GM12878 (cell line): ENCODE measurements around the gene ROR2. TPM values are rescaled to one million over a fixed set of nuclear protein-coding genes. Genes with fewer than 3 reads are reported as not detected.

Experiments
- ATAC-seq: fragments of 200-7000 bp; cut with Tn5 transposase; 3 replicates; pipeline ENCODE4 v1.9.1; 2020; ENCODE audit warnings: mild to moderate bottlenecking, moderate library complexity
- BruUV-seq: library from RNA; stranded (reverse); fragments of 400-500 nt; replicated peaks from 2 replicates; lab custom pipeline; 2021; lab: Mats Ljungman, UMichigan
- CTCF ChIA-PET: fragments of 300-600 bp; sonication (Branson Sonifier 250); formaldehyde crosslinking; extraction: SDS; loops from one replicate; lab custom pipeline; 2021; ENCODE audit warnings: inconsistent platforms; lab: Yijun Ruan, JAX
- POLR2A ChIA-PET: fragments of 350-600 bp; formaldehyde crosslinking; extraction: SDS; loops from one replicate; lab custom pipeline; 2021; ENCODE audit warnings: inconsistent platforms; lab: Charles Lee
- RAD21 ChIA-PET: fragments of 300-600 bp; sonication (Branson Sonifier 250); formaldehyde crosslinking; loops from one replicate; lab custom pipeline; 2023; ENCODE audit warnings: antibody characterized with exemption; ENCODE audit not compliant: unreplicated experiment; lab: Charles Lee
- SMC1A ChIA-PET: fragments of 300-600 bp; sonication (Branson Sonifier 250); formaldehyde crosslinking; loops from one replicate; lab custom pipeline; 2023; ENCODE audit not compliant: unreplicated experiment, uncharacterized antibody; lab: Charles Lee
- DNase-seq: peaks from one replicate; pipeline ENCODE4 v3.0.0-alpha.2; 2011; ENCODE audit warnings: low read depth, low spot score
- FAIRE-seq: peaks from 3 replicates; lab custom pipeline; 2011; peaks lifted over from hg19 to GRCh38; lab: Jason Lieb, UNC
- H2AFZ ChIP-seq: 2 replicates; pipeline ENCODE4 v1.6.0; 2011; ENCODE audit warnings: low read depth, low read length, control low read depth; ENCODE audit not compliant: control insufficient read depth
- H3K27ac ChIP-seq: 2 replicates; pipeline ENCODE4 v1.5.1; 2011; ENCODE audit warnings: control low read depth; ENCODE audit not compliant: control insufficient read depth, insufficient read depth
- H3K27me3 ChIP-seq, 2 experiments: replicated peaks in 1 of 2; 2 replicates each; pipeline versions ENCODE4 v1.6.0 to v1.6.1; 2011; ENCODE audit warnings: low read length in 1 of 2; ENCODE audit not compliant: control insufficient read depth in 2 of 2, insufficient read depth in 2 of 2
- H3K36me3 ChIP-seq, 2 experiments: 2 replicates each; pipeline ENCODE4 v1.5.1; 2011; ENCODE audit warnings: low read length in 1 of 2; ENCODE audit not compliant: control insufficient read depth in 2 of 2, insufficient read depth in 2 of 2
- H3K4me1 ChIP-seq: 2 replicates; pipeline ENCODE4 v1.6.1; 2011; ENCODE audit warnings: mild to moderate bottlenecking, low read length, moderate library complexity, mixed read lengths; ENCODE audit not compliant: control insufficient read depth, insufficient read depth
- H3K4me2 ChIP-seq: 2 replicates; pipeline ENCODE4 v1.6.0; 2011; ENCODE audit warnings: control low read depth; ENCODE audit not compliant: control insufficient read depth, insufficient read depth
- H3K4me3 ChIP-seq: fragments of 200-600 bp; sonication (generic); 2 replicates; pipeline ENCODE4 v1.5.1; 2016
- H3K79me2 ChIP-seq: 2 replicates; pipeline ENCODE4 v1.6.0; 2011; ENCODE audit warnings: low read length; ENCODE audit not compliant: control insufficient read depth, insufficient read depth
- H3K9ac ChIP-seq: 2 replicates; pipeline ENCODE4 v1.8.0; 2011; ENCODE audit warnings: low read length, control low read depth, mixed read lengths; ENCODE audit not compliant: control insufficient read depth, insufficient read depth
- H3K9me3 ChIP-seq: replicated peaks from 3 replicates; pipeline ENCODE4 v1.5.1; 2011; ENCODE audit warnings: mild to moderate bottlenecking, low read length; ENCODE audit not compliant: control insufficient read depth, insufficient read depth
- H4K20me1 ChIP-seq: 2 replicates; pipeline ENCODE4 v1.6.0; 2011; ENCODE audit not compliant: control insufficient read depth, insufficient read depth
- SREBF2 ChIP-seq: IDR thresholded peaks from 2 replicates; pipeline ENCODE4 v1.6.1; 2012; ENCODE audit warnings: mild to moderate bottlenecking, low read length
- ZBTB4 ChIP-seq: fragments of 450-650 bp; formaldehyde crosslinking; IDR thresholded peaks from 2 replicates; pipeline ENCODE4 v1.4.0; 2022; ENCODE audit warnings: mild to moderate bottlenecking, moderate library complexity
- ZBTB40 ChIP-seq: fragments of 450-650 bp; IDR thresholded peaks from 2 replicates; pipeline ENCODE4 v1.6.1; 2016; ENCODE audit warnings: mild to moderate bottlenecking, moderate library complexity, borderline replicate concordance
- ZNF24 ChIP-seq: fragments of 450-650 bp; IDR thresholded peaks from 2 replicates; pipeline ENCODE4 v1.6.1; 2017; ENCODE audit warnings: antibody characterized with exemption, mild to moderate bottlenecking
- WGBS: methylation state at CpG from one replicate; pipeline ENCODE4 v1.1.6; 2016; ENCODE audit warnings: low lambda C conversion rate; ENCODE audit not compliant: insufficient replicate concordance, insufficient coverage; ENCODE audit errors: missing lambda C conversion rate; 5-methylcytosine and 5-hydroxymethylcytosine counted together
- in situ Hi-C: fragments of 300-500 bp; cut with MboI; formaldehyde crosslinking; loops from 9 replicates; pipeline ENCODE4 v1.14.3; 2018; ENCODE audit warnings: mixed read lengths
- intact Hi-C: fragments of 100-400 bp; cut with micrococcal nuclease; formaldehyde crosslinking; loops from one replicate; pipeline ENCODE4 v1.14.2; 2022; ENCODE audit not compliant: unreplicated experiment
- polyA plus RNA-seq, 11 experiments: library from polyadenylated mRNA; depleted of rRNA in 4 of 11; unstranded in 6 of 11; stranded (reverse) in 5 of 11; fragments of >200 nt; fragmentation: Nextera tagmentation in 4 of 11; fragmentation: Illumina TruSeq in 1 of 11; extraction: Ambion mirVana in 4 of 11; extraction: Trizol in 1 of 11; gene quantifications; 1 replicate in 1 of 11; 2 replicates in 10 of 11; pipeline versions ENCODE4 v1.2.1 to v1.2.3, GENCODE V29; 2011 to 2016; ENCODE audit warnings: inconsistent platforms in 2 of 11, missing spikeins in 2 of 11, low read depth in 1 of 11
- total RNA-seq, 4 experiments: library from RNA; depleted of rRNA in 3 of 4; stranded (reverse); fragments of >200 nt in 3 of 4; fragmentation: Illumina TruSeq in 1 of 4; extraction: Trizol in 1 of 4; gene quantifications; 2 replicates each; pipeline versions ENCODE4 v1.2.1 to v1.2.3, GENCODE V29; 2013 to 2021

Gene ROR2
- total and polyA plus RNA-seq, 10 of the 15 experiments (the other 5 are each of a cell fraction or from before 2014, with no cell fraction given): 0.03 to 0.05 TPM; not detected in 8

- ChIA-PET SMC1A (no interaction called here), POLR2A (no interaction called here)
These were observed 29.2 kb downstream of the ROR2 start for GRCh38 chr9:91920630-91921350.

More at GRCh38 chr9:91920630-91921350, 29.2 kb downstream of the ROR2 start:
- Histone ChIP-seq H3K4me1 (no peaks in the 10 kb centered on the region), H3K27me3 (no peaks in the 10 kb centered on the region), H3K4me3 (no peak overlapping the region), H3K36me3 (no peaks in the 10 kb centered on the region), H3K27ac (no peak overlapping the region), H3K79me2 (no peaks in the 10 kb centered on the region), H3K9ac (no peak overlapping the region), H3K9me3 (no peaks in the 10 kb centered on the region; the same call in 2 of the 3 replicates), H3K4me2 (no peak overlapping the region), H4K20me1 (no peaks in the 10 kb centered on the region), H2AFZ (no peak overlapping the region)
- RAD21 ChIA-PET: no interaction called here
- DNase-seq: no peak
- ATAC-seq: no peak
- CTCF ChIA-PET: no interaction called here
- no peak for FAIRE-seq
- under 1% methylated on average over 6 of the region's 6 CpGs for WGBS
- in situ Hi-C loops: no loop called here
- BruUV-seq: no TSS peak
- intact Hi-C loops: no loop called here
- TF ChIP-seq ZNF24 (no peak), SREBF2 (no peak), ZBTB40 (no peak), ZBTB4 (no peak)
